ENCODE data around the gene POU6F1.

The POU6F1 gene

GRCh38 chr12:51196547-51196946 lies 21.3 kb downstream of the POU6F1 start:
- no peak for DNase-seq (ENCODE audit: low read depth)

DNA sequence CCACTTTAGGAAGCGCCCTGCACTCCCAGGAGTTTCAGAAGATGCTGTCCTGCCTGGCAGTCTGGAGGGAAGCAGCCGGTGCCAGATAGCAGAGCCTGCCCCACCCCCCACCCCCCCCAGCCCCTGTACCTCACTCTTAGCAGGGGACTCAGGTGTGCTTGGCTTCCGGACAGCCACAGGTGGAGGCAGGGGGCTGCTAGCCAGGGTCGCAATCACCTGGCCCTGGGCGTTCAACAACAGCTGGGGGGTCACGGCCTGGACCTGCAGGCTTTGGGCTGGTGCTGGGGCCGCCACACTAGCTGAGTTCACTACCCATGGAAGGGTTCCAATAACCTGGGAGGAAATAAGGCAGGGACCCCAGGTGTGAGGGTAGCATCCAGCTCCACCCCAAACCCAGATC lies 22.0 kb downstream of the POU6F1 start:
- DNase-seq (ENCODE audit: low read depth), result no peak

DNA sequence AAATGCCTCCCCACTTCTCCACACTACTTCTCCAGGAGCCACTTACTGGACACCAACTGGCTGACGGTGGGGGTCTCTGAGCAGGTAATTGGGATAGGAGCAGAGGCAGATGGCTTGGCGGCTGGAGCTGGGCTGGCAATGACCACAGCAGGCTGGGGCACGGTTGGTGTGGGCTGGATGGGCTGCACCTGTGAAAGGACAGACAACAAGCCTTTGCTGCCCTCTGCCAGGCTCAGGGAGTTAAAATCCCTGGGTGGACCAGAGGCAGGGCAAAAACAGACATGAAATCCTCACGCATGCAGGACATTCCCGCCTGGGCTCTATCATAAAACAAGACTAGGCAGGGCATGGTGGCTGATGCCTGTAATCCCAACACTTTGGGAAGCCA lies 25.6 kb downstream of the POU6F1 start:
- DNase-seq (ENCODE audit: low read depth), result no peak

DNA sequence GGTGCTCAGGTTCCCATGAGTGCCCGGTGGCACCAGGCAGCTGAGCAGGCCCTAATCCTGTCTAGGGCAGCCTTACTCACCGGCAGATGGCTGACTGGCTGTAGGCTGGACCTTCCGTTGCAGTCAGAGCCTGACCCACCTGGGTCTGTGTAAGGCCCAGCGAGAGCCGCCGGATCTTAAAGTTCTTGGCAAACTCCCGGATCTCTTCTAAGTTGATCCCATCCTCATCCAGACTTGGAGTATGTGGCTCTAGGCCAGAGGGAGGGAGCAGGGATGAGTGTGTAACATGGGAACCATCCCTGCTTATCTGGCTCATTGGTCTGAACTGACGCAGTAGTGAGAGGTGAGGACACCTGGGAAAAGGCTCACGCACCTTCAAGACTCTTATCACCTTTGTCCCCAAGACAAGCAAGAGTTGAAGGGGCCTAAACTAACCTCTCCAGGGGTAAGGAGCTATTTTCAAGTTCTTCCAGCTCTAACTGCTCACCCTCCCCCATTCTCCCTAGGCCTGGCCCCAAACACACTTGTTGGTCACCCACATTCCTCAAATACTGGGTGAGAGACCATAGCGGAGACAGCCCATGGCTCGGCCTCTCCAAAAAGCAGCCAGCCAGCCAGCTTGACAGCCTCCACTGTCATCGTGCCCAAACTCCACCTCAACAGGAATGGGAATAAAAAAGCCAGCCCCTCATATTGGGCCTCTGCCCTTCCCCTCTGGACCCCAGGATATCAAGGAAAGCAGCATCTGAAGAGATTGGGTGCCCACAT lies 26.2 kb downstream of the POU6F1 start:
- no peak for DNase-seq (ENCODE audit: low read depth)

- no peak for DNase-seq (ENCODE audit: low read depth)
Measured at GRCh38 chr12:51190820-51191219, 27.0 kb downstream of the POU6F1 start.

DNA sequence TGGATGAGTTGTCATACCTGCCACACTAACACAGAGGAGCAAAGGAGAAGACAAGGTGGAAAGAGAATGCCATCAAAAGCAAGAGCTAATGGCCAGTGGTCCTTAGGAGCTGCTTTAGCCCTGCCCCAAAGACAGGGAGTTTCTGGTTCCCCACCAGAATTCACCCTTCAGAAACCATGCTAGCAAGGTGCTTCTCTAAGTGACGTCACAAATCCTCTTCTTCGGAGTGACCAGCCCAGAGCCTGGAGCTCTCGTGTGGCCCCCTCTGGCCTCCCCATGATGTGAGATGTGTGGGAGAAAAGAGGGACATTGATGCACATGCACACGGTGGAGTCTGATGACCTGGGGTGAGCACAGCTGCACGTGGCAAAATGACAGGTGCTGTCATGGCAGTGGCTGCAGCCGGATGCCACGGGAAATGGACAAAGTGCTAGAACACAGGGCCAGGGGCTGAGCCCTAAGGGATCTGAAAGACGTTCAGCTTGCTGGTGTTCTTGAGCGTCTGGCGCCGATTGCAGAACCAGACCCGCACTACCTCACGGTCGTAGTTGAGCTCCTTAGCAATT lies 28.0 kb downstream of the POU6F1 start:
- no peak for DNase-seq (ENCODE audit: low read depth)

DNA sequence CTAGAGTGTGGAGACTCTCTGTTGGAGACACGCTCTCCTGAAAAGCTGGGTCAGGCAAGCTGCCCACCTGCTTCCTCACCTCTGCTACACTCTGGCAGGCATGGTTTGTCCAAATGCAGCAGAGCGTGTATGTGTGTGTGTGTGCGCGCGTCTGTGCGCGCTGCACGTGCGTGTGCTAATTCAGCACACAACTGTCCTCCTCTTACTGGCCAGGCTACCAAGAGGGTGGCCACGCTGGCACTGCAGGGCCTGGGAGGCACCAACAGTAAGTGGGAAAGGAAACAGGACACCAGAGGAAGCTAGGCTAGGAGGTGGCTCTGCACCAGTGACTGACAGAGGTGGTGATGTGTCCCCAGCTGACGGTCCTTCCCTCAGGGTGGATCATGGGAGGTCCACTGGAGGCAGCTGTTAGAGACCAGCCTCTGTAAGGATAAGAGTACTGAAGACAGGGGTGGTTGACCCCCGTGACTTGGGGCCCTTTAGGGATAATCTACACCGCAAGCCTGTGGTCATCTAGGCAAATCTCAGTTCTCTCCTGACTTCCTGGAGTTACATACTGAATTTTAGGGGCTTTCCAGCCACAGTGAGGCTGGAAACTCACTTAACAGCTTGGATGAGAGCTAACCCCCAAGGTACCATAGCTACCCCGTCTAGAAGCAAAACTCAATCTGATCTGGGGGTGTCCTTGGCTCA lies 29.4 kb downstream of the POU6F1 start:
- DNase-seq (ENCODE audit: low read depth), result no peak

DNA sequence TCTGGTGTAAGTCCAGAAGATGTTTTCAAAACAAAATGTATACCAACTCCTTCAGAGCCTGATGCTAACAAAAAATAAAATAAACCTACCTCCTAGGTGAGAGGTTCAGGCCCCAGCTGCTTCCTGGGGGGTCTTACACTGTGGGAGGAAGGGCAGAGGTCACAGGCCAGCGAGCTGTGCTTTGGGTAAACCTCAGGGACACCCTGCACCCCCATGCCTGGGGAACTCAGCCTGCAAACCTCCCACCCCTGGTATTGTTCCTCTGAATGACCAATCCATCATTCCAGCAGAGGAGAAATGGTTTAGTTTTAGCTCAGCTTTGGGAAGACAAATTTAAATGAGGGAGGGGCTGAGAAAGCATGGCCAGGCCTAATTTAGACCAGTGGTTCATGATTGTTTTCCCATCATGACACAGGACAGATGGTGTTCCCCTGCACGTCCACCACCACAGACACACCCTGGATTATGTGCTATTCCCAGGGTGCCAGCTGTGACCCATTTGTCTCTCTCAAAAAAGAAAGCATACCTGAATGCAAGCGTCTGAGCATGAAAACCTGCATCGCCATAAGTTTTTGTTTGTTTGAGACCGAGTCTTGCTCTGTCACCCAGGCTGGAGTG lies 30.4 kb downstream of the POU6F1 start:
- no peak for DNase-seq (ENCODE audit: low read depth)

DNA sequence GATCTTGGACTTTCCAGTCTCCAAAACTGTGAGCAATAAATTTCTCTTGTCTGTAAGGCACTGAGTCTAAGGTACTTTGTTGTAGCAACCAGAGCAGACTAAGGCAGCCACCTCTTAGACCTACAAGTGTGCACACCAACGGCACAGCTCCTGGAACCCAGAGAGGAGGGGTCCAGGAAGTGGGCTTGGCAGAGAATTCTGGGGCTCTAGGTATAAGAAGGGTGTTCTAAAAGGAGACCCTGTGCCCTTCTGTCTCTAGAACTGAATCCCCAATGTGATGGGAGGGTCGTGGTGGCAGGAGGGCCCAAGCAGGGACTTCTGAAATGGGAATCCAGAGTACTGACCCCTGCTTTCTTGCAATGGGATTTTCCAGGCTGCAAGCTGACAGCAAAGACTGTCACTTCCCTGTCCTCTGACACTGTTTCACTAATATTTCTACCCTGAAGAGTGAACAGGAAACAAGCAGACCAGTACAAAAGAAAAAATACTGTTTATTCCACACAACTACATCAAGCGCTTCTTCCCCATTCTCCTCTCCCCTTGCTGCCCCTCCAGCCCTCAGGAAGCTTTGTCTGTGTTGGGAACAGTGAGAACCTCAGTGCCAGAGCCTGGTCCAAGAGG lies 31.3 kb downstream of the POU6F1 start:
- no peak for DNase-seq (ENCODE audit: low read depth)

DNA sequence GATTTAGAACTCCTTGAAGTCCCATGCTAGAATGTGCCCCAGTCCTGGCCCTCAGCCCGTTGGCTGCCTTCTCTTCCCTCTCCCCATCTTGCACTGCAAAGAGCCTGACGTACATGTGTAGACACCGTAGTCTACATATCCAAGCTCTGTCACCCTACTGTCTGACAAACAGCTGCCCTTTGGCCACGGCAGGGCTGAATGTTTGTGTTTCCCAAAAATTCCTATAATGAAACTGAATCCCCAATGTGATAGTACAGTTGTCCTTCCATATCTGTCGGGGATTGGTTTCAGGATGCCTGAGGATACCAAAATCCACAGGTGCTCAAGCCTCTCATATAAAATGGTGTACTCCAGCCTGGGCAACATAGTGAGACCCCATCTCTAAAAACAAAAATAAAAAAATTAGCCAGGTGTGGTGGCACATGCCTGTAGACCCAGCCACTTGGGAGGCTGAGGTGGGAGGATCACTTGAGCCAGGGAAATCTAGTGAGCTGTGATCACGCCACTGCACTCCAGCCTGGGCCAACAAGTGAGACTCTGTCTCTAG lies 32.6 kb downstream of the POU6F1 start:
- DNase-seq (ENCODE audit: low read depth), result no peak

GRCh38 chr12:51183816-51184215 lies 34.0 kb downstream of the POU6F1 start:
- DNase-seq (ENCODE audit: low read depth), result no peak

- no peak for DNase-seq (ENCODE audit: low read depth)
Measured at GRCh38 chr12:51183349-51183748, 34.5 kb downstream of the POU6F1 start.

DNA sequence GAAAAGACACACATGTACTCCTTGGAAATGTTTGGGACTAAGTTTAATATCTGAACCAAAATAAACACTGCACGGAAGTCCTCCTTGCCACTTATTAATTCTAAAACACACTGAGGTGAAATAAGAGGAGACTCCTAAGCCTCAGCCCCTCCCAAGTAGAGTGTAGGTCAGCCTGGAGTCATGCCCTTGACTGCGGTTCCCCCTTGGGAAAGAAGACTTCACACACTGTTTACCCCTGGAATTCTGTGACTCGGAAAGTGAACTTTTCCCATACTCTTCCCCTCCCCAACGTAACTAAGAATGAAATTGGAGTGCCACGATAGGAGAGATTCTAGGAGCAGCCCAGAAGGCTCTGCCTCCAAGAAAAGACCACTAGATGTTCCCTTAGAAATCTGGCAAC lies 36.3 kb downstream of the POU6F1 start:
- DNase-seq (ENCODE audit: low read depth), result no peak

- no peak for DNase-seq (ENCODE audit: low read depth)
Measured at GRCh38 chr12:51177897-51178296, 40.0 kb downstream of the POU6F1 start.

GRCh38 chr12:51174501-51174900 lies 43.4 kb downstream of the POU6F1 start:
- DNase-seq (ENCODE audit: low read depth), result no peak

GRCh38 chr12:51172515-51173431 lies 45.1 kb downstream of the POU6F1 start, which contains the start of gene TFCP2:
Gene TFCP2 (minus strand): TSS chr12:51173135. CDS start chr12:51172422, 713 bp downstream.
- DNase-seq (ENCODE audit: low read depth), result peak; percentile 79

DNA sequence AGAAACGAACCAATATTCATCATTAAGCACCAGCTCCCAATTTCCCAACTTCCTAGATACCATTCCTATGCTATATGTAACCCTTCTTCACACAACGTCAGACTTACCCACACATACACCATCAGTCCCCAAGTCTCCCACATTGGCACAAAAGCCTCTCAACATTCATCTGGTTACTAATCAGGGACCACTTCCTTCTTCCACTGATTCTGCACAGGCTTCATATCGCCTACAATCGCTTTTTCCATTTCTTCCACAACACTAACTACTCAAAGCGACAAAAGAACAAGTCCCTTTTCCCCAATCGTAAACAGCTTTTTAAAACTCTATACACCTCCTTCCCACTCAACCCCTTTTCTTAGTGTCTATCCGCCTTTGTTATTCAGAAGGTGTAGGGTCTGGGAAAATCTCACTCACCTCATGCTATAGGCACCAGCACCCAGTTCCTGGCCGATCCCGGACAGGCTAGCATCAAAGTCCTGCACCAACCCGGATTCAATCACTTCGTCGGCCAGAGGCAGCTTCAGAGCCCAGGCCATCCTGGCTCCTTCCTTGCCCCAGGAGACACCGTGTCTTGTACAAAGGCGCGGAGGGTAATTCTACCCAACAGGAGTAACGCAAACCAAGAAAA lies 45.9 kb downstream of the POU6F1 start:
- no peak for DNase-seq (ENCODE audit: low read depth)

GRCh38 chr12:51163795-51164194 lies 54.1 kb downstream of the POU6F1 start:
- no peak for DNase-seq (ENCODE audit: low read depth)

DNA sequence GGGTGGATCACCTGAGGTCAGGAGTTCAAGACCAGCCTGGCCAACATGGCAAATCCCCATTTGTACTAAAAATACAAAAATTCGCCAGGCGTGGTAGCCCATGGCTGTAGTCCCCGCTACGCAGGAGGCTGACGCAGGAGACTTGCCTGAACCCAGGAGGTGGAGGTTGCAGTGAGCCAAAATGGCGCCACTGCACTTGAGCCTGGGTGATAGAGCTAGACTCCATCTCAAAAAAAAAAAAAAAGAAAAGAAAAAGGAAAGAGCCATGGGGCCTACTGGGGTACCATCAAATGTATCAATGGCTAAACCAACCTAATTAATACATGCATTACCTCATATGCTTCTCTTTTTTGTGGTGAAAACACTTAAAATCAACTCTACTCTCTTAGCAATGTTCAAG lies 55.6 kb downstream of the POU6F1 start:
- no peak for DNase-seq (ENCODE audit: low read depth)

GRCh38 chr12:51160814-51161459 lies 56.9 kb downstream of the POU6F1 start:
- no peak for DNase-seq (ENCODE audit: low read depth)
